Activated CD4-positive, alpha-beta T cell treated with anti-CD3 and anti-CD28 coated beads, Interleukin-2, amount 50 U/mL, for 24 hours (primary cell): Measurements from ENCODE around the gene SPECC1L.

Source experiments
- DNase-seq, 2 donors: peaks; one replicate each; pipeline ENCODE4 v3.0.0-alpha.2; 2020; ENCODE audit warnings: low read depth in 1 of 2, low spot score in 1 of 2

The SPECC1L gene

GRCh38 chr22:24323233-24323632 lies 52.6 kb downstream of the SPECC1L start:
- DNase-seq, result no peak

- no peak for DNase-seq
These were observed 53.1 kb downstream of the SPECC1L start for GRCh38 chr22:24323695-24324094.

- DNase-seq, result no peak
These were observed 53.5 kb downstream of the SPECC1L start for GRCh38 chr22:24324137-24324536.

- DNase-seq, result peak in 1 of 2 donors; percentile 21
These were observed 54.6 kb downstream of the SPECC1L start for GRCh38 chr22:24325105-24325757.

- no peak for DNase-seq
These were observed 55.6 kb downstream of the SPECC1L start for GRCh38 chr22:24326266-24326665.

- no peak for DNase-seq
These were observed 57.2 kb downstream of the SPECC1L start for GRCh38 chr22:24327832-24328231.

- DNase-seq, result no peak
These were observed 58.8 kb downstream of the SPECC1L start for GRCh38 chr22:24329453-24329852.

- DNase-seq, result no peak
These were observed 60.0 kb downstream of the SPECC1L start for GRCh38 chr22:24330636-24331035.

- DNase-seq, result no peak
These were observed 61.1 kb downstream of the SPECC1L start for GRCh38 chr22:24331468-24332440.

GRCh38 chr22:24333301-24333700 lies 62.7 kb downstream of the SPECC1L start:
- no peak for DNase-seq

GRCh38 chr22:24335496-24335895 lies 64.9 kb downstream of the SPECC1L start:
- DNase-seq, result no peak

GRCh38 chr22:24337894-24338645 lies 67.4 kb downstream of the SPECC1L start:
- DNase-seq, result no peak

- no peak for DNase-seq
These were observed 68.3 kb downstream of the SPECC1L start for GRCh38 chr22:24338726-24339451.

- no peak for DNase-seq
These were observed 68.8 kb downstream of the SPECC1L start for GRCh38 chr22:24339452-24339747.

- DNase-seq, result no peak
These were observed 71.0 kb downstream of the SPECC1L start for GRCh38 chr22:24341627-24342026.

GRCh38 chr22:24350627-24351026 lies 80.0 kb downstream of the SPECC1L start:
- no peak for DNase-seq

GRCh38 chr22:24353121-24353520 lies 82.5 kb downstream of the SPECC1L start:
- DNase-seq, result no peak

GRCh38 chr22:24355574-24355973 lies 84.9 kb downstream of the SPECC1L start:
- DNase-seq, result no peak

- no peak for DNase-seq
These were observed 86.9 kb downstream of the SPECC1L start for GRCh38 chr22:24357547-24357946.

GRCh38 chr22:24358105-24358836 lies 87.6 kb downstream of the SPECC1L start:
- no peak for DNase-seq
